ENCODE measurements around the gene MNX1.

Gene MNX1

GRCh38 chr7:157054927-157055326 lies 44.5 kb upstream of the MNX1 start:
- ChIA-PET CTCF (interaction anchor here (1.4 kb wide), 1 partner anchor 14 kb away, joined by 3 read pairs; no protein-coding TSS in a partner anchor), POLR2A (no interaction called here)
- TF ChIP-seq CTCF (IDR thresholded peaks at IDR 0.05; ENCODE audit: control extremely low read depth, extremely low read depth, low read depth, missing control alignments): no peak
- no peak for DNase-seq (ENCODE audit: extremely low spot score)

GRCh38 chr7:157053118-157053517 lies 42.7 kb upstream of the MNX1 start:
- ChIA-PET CTCF (no interaction called here), POLR2A (interaction anchor here (0.6 kb wide), 1 partner anchor 1372 kb away, joined by 4 read pairs; no protein-coding TSS in a partner anchor)
- TF ChIP-seq CTCF (IDR thresholded peaks at IDR 0.05; ENCODE audit: control extremely low read depth, extremely low read depth, low read depth, missing control alignments): no peak
- DNase-seq (ENCODE audit: extremely low spot score): no peak

- ChIA-PET POLR2A (no interaction called here), CTCF (no interaction called here)
- DNase-seq (ENCODE audit: extremely low spot score): no peak
- no peak for TF ChIP-seq CTCF (IDR thresholded peaks at IDR 0.05; ENCODE audit: control extremely low read depth, extremely low read depth, low read depth, missing control alignments)
Observed at GRCh38 chr7:157047148-157047547, 36.7 kb upstream of the MNX1 start.

- no peak for TF ChIP-seq CTCF (IDR thresholded peaks at IDR 0.05; ENCODE audit: control extremely low read depth, extremely low read depth, low read depth, missing control alignments)
- CTCF ChIA-PET: no interaction called here
- DNase-seq (ENCODE audit: extremely low spot score): no peak
- POLR2A ChIA-PET: no interaction called here
Observed at GRCh38 chr7:157046681-157047080, 36.2 kb upstream of the MNX1 start.

GRCh38 chr7:157044943-157045660 lies 34.6 kb upstream of the MNX1 start:
- no peak for TF ChIP-seq CTCF (IDR thresholded peaks at IDR 0.05; ENCODE audit: control extremely low read depth, extremely low read depth, low read depth, missing control alignments)
- DNase-seq (ENCODE audit: extremely low spot score): no peak
- POLR2A ChIA-PET: no interaction called here
- CTCF ChIA-PET: no interaction called here

- ChIA-PET POLR2A (no interaction called here), CTCF (no interaction called here)
- no peak for DNase-seq (ENCODE audit: extremely low spot score)
- TF ChIP-seq CTCF (IDR thresholded peaks at IDR 0.05; ENCODE audit: control extremely low read depth, extremely low read depth, low read depth, missing control alignments): no peak
Observed at GRCh38 chr7:157044147-157044687, 33.8 kb upstream of the MNX1 start.
